HepG2 (cell line): Measurements from ENCODE around the gene LUZP2.

Experiments used
- ARNT ChIP-seq: fragments of 450-650 bp; IDR thresholded peaks from 2 replicates; pipeline ENCODE4 v1.6.1; 2017
- ATF1 ChIP-seq: IDR thresholded peaks from 2 replicates; pipeline ENCODE4 v1.6.1; 2016; ENCODE audit warnings: mild to moderate bottlenecking, control low read depth
- CBX2 ChIP-seq, 2 experiments: fragments of 200-600 bp in 1 of 2; sonication (generic); formaldehyde crosslinking in 1 of 2; IDR thresholded peaks; 2 replicates each; pipeline versions ENCODE4 v1.7.0 to v1.8.1; 2018 to 2022; ENCODE audit warnings: low read depth in 2 of 2, low read length in 1 of 2, mild to moderate bottlenecking in 1 of 2, missing genetic modification reagents in 1 of 2
- CTCF ChIP-seq: sonication (generic); formaldehyde crosslinking; IDR thresholded peaks from 2 replicates; pipeline ENCODE4 v1.5.0; 2020; ENCODE audit warnings: mild to moderate bottlenecking, missing genetic modification reagents, moderate library complexity
- ELF1 ChIP-seq: sonication (generic); formaldehyde crosslinking; IDR thresholded peaks from 2 replicates; pipeline ENCODE4 v1.4.0; 2020; ENCODE audit warnings: missing genetic modification reagents
- JUNB ChIP-seq: sonication (generic); formaldehyde crosslinking; IDR thresholded peaks from 2 replicates; pipeline ENCODE4 v1.8.0; 2022; ENCODE audit warnings: missing genetic modification reagents, mild to moderate bottlenecking, borderline replicate concordance
- SALL1 ChIP-seq: sonication (generic); formaldehyde crosslinking; IDR thresholded peaks from 2 replicates; pipeline ENCODE4 v1.8.0; 2022; ENCODE audit warnings: mild to moderate bottlenecking, missing genetic modification reagents
- SMC3 ChIP-seq: IDR thresholded peaks from 2 replicates; pipeline ENCODE4 v1.6.1; 2011; ENCODE audit warnings: low read length, improper control_type of control experiment
- SUZ12 ChIP-seq: fragments of 150-350 bp; IDR thresholded peaks from 2 replicates; pipeline ENCODE4 v1.6.1; 2014; ENCODE audit warnings: low read depth, low read length
- ZFYVE20 ChIP-seq: sonication (generic); formaldehyde crosslinking; IDR thresholded peaks from 2 replicates; pipeline ENCODE4 v1.8.0; 2023; ENCODE audit warnings: low read depth, mild to moderate bottlenecking, moderate library complexity, missing genetic modification reagents, borderline replicate concordance
- ZNF121 ChIP-seq: sonication (generic); formaldehyde crosslinking; IDR thresholded peaks from 2 replicates; pipeline ENCODE4 v1.5.0; 2020; ENCODE audit warnings: mild to moderate bottlenecking, missing genetic modification reagents
- ZNF292 ChIP-seq: sonication (generic); formaldehyde crosslinking; IDR thresholded peaks from 2 replicates; pipeline ENCODE4 v1.8.1; 2022; ENCODE audit warnings: mild to moderate bottlenecking, low read depth, missing genetic modification reagents, borderline replicate concordance
- ZNF558 ChIP-seq: sonication (generic); formaldehyde crosslinking; IDR thresholded peaks from 2 replicates; pipeline ENCODE4 v1.9.0; 2022; ENCODE audit warnings: mild to moderate bottlenecking, missing genetic modification reagents, borderline replicate concordance
- ZNF792 ChIP-seq: IDR thresholded peaks from 2 replicates; pipeline ENCODE4 v1.6.1; 2016

- TF ChIP-seq CTCF (CRISPR knock-in tag) (no peak), SALL1 (no peak), ATF1 (no peak), ZNF792 (CRISPR knock-in tag) (no peak), ZNF121 (CRISPR knock-in tag) (no peak), SMC3 (no peak), ZNF558 (CRISPR knock-in tag) (no peak), SUZ12 (no peak), ZNF292 (CRISPR knock-in tag) (no peak), ARNT (no peak), ZFYVE20 (CRISPR knock-in tag) (no peak), ELF1 (CRISPR knock-in tag) (no peak), JUNB (no peak), CBX2 (IDR thresholded peaks at IDR 0.05; ENCODE audit: low read depth, low read length) (no peak), CBX2 (CRISPR knock-in tag; IDR thresholded peaks at IDR 0.05; ENCODE audit: low read depth) (no peak)
Measured at GRCh38 chr11:24900514-24900913, 403.7 kb downstream of the LUZP2 start.
